ENCODE results near the gene DENND5A. TPM values are rescaled to one million over a fixed set of nuclear protein-coding genes. Genes with fewer than 3 reads are reported as not detected.
"Not testable (repeated sequence)": the region's sequence is repeated elsewhere in the genome, so short reads cannot be mapped to it uniquely, and the experiment has no call there.

DENND5A gene
- total RNA-seq, 4 donors from 2014 or later, result 103 to 135 (median 108) TPM

DNA sequence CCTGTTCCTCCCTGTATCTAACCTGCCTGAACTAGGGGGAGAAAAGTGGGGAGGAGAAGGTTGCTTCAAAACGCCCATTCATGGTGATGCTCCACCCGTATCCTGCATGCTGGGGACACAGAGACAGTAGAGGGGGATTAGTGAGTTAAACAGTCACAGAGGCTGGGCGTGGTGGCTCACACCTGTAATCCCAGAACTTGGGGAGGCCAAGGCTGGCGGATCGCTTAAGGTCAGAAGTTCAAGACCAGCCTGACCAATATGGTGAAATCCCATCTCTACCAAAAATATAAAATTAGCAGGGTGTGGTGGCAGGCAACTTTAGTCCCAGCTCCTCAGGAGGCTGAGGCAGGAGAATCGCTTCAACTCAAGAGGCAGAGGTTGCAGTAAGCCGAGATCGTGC, 1.8 kb upstream of the DENND5A start:
- intact Hi-C loops (cut with DNase I), result loop anchor here (5.0 to 10.0 kb wide), 3 partner anchors 45 to 118 kb away; partner anchors contain the start of genes IPO7 and TMEM41B
- no peak for DNase-seq (ENCODE audit: extremely low spot score)
- H3K36me3 ChIP-seq, result no peaks in the 10 kb centered on the region
- peaks cover 19 to 23% (median 21%) of the 10 kb centered on the region in 4 donors for H3K4me1 ChIP-seq
- no peak overlapping the region for H3K27ac ChIP-seq (replicated peaks in 1 of 4)
- no peaks in the 10 kb centered on the region for H3K9me3 ChIP-seq
- no peak for TF ChIP-seq POLR2A (IDR thresholded peaks at IDR 0.05; ENCODE audit: low read depth)
- H3K4me3 ChIP-seq, result no peak overlapping the region
- 95% methylated on average over 8 of the region's 8 CpGs for WGBS
- no peaks in the 10 kb centered on the region for H3K27me3 ChIP-seq

DNA sequence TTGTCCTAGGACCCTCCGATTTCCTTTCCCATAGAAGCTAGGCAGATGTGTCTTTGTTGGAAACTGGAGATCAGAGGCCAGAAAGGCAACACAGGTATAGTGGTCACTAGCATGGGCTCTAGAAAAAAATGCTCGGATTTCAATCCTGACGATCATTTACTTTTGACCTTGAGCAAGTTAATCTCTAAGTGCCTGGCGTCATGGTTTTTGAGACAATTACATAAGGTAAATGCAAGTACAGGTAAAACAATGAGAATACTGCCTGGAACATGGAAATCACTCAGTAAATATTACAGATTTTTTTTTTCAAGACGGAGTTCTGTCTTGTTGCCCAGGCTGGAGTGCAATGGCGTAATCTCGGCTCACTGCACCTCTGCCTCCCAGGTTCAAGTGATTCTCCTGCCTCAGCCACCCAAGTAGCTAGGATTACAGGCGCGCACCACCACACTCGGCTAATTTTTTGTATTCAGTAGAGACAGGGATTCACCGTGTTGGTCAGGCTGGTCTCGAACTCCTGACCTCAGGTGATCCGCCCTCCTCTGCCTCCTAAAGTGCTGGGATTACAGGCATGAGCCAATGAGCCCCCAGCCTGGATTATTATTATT, 1.1 kb upstream of the DENND5A start:
- Histone ChIP-seq H3K9me3 (no peaks in the 10 kb centered on the region), H3K4me1 (peaks cover 23 to 30% (median 26%) of the 10 kb centered on the region in 4 donors), H3K27ac (replicated peaks in 1 of 4) (peak overlapping the region in 3 of 4 donors; percentile 96 to 100 (median 99)), H3K36me3 (no peaks in the 10 kb centered on the region), H3K27me3 (no peaks in the 10 kb centered on the region), H3K4me3 (peak overlapping the region in 2 of 4 donors; percentile 84 to 94)
- intact Hi-C loops (cut with DNase I), result loop anchor here (5.0 to 10.0 kb wide), 3 partner anchors 46 to 119 kb away; partner anchors contain the start of genes IPO7 and TMEM41B
- WGBS, result 89% methylated on average over 13 of the region's 13 CpGs
- DNase-seq (ENCODE audit: extremely low spot score), result no peak
- TF ChIP-seq POLR2A (IDR thresholded peaks at IDR 0.05; ENCODE audit: low read depth) (no peak), EP300 (IDR thresholded peaks at IDR 0.05) (no peak), POLR2AphosphoS5 (IDR thresholded peaks at IDR 0.05) (no peak)
- TF ChIP-seq, protein P1, sequence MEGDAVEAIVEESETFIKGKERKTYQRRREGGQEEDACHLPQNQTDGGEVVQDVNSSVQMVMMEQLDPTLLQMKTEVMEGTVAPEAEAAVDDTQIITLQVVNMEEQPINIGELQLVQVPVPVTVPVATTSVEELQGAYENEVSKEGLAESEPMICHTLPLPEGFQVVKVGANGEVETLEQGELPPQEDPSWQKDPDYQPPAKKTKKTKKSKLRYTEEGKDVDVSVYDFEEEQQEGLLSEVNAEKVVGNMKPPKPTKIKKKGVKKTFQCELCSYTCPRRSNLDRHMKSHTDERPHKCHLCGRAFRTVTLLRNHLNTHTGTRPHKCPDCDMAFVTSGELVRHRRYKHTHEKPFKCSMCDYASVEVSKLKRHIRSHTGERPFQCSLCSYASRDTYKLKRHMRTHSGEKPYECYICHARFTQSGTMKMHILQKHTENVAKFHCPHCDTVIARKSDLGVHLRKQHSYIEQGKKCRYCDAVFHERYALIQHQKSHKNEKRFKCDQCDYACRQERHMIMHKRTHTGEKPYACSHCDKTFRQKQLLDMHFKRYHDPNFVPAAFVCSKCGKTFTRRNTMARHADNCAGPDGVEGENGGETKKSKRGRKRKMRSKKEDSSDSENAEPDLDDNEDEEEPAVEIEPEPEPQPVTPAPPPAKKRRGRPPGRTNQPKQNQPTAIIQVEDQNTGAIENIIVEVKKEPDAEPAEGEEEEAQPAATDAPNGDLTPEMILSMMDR (IDR thresholded peaks at IDR 0.05), result no peak

DNA sequence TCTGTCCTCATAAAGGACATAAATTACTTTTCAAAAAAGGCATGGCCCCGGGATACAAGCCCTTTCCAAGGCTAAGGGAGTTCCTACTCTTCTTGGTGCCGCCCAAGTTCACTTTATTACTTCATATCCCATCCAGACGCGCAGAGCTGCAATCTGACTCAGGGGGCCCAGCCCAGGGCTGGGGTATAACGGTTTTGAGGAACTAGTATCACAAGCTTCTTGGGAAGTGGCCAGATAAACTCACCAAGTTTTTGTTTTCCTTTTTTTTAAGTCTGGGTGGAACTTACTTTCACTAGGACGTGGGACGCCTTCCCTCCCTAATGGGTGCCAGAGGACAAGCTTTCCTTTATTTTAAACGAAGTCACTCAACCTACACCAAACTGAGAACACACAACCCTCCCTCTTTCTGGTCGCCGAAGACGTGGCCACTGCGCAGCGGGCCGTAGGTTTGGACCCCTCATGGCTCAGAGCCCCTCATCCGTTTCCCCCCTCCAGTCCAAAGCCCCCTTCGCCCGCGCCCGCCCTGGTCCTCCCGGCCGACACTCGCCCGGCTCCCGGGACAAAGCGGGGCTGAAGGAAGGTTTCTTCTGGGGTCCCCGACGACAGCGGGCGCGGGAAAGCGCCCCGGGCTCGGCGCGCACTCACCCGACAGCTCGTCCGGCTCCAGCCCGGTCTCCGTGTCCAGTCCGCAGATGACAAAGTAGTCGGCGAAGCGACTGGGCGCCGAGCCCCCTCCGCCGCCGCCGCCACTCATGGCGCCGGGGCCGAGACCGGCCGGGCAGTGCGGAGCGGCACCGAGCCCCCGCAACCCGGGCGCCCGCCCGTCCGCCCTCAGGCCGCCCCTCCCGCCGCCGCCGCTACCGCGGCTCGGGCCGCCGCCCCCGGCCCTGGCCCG, 587 bp downstream of the DENND5A start:
- no peaks in the 10 kb centered on the region for H3K36me3 ChIP-seq
- peak; percentile 92 for DNase-seq (ENCODE audit: extremely low spot score)
- peak overlapping the region; percentile 84 to 100 (median 89) for H3K4me3 ChIP-seq
- under 1% methylated on average over 25 of the region's 76 CpGs for WGBS
- H3K4me1 ChIP-seq, result peaks cover 38 to 47% (median 43%) of the 10 kb centered on the region in 4 donors
- H3K9me3 ChIP-seq, result no peaks in the 10 kb centered on the region
- TF ChIP-seq EP300 (IDR thresholded peaks at IDR 0.05) (no peak), POLR2AphosphoS5 (IDR thresholded peaks at IDR 0.05) (peak; percentile 69 to 72)
- H3K27ac ChIP-seq (replicated peaks in 1 of 4), result peak overlapping the region; percentile 96 to 100 (median 98)
- no peaks in the 10 kb centered on the region for H3K27me3 ChIP-seq
- intact Hi-C loops (cut with DNase I), result loop anchor here (5.0 to 10.0 kb wide), 4 partner anchors 48 to 198 kb away; partner anchors contain the start of genes IPO7, TMEM41B and ZNF143

DNA sequence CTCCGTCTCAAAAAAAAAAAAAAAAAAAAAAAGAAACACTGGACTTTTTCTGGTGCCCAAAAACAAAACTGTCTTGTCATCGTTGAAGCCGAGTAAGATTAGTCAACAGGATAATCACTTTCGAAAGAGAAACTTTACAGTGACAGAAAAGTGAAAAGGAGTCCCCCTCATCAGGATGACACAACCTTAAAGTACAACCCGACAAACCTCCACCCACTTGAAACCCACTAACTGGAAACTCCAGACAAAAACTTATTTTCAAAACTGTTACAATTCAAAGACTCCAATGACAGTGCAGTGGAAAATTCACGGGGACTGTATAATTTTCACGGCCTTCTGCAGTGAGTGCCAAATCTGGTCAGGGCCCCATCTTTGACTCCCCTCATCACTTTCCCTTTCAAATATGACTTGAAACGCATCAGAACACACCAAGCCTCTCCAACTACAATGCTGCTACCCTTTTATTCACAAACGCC, 1.3 kb downstream of the DENND5A start:
- 3% methylated on average over 8 of the region's 9 CpGs for WGBS
- TF ChIP-seq EP300 (IDR thresholded peaks at IDR 0.05), result no peak
- no peak for TF ChIP-seq POLR2A (IDR thresholded peaks at IDR 0.05; ENCODE audit: low read depth)
- TF ChIP-seq, protein P1 (IDR thresholded peaks at IDR 0.05), result no peak
- no peak for TF ChIP-seq POLR2AphosphoS5 (IDR thresholded peaks at IDR 0.05)
- intact Hi-C loops (cut with DNase I), result loop anchor here (5.0 to 10.0 kb wide), 2 partner anchors 121 to 198 kb away; partner anchors contain the start of genes IPO7 and ZNF143
- no peaks in the 10 kb centered on the region for H3K36me3 ChIP-seq
- peak overlapping the region; percentile 84 to 100 (median 89) for H3K4me3 ChIP-seq
- H3K27ac ChIP-seq (replicated peaks in 1 of 4), result peak overlapping the region; percentile 96 to 100 (median 98)
- H3K4me1 ChIP-seq, result peaks cover 39 to 49% (median 46%) of the 10 kb centered on the region in 4 donors
- no peak for DNase-seq (ENCODE audit: extremely low spot score)
- H3K27me3 ChIP-seq, result no peaks in the 10 kb centered on the region
- no peaks in the 10 kb centered on the region for H3K9me3 ChIP-seq

DNA sequence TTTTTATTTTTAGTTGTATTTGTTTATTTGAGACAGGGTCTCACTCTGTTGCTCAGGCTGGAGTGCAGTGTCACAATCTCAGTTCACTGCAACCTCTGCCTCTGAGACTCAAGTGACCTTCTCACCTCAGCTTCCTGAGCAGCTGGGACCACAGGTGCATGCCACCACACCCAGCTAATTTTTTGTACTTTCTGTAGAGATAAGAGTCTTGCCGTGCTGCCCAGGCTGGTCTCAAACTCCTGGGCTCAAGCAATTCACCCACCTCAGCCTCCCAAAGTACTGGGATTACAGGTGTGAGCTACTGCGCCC, 4.4 kb downstream of the DENND5A start:
- H3K4me1 ChIP-seq, result peaks cover 39 to 53% (median 45%) of the 10 kb centered on the region in 4 donors
- H3K9me3 ChIP-seq; DNase-seq (ENCODE audit: extremely low spot score); H3K27me3 ChIP-seq; H3K36me3 ChIP-seq; H3K4me3 ChIP-seq; H3K27ac ChIP-seq (replicated peaks in 1 of 4): not testable (repeated sequence)
- intact Hi-C loops (cut with DNase I), result loop anchor here (5.0 to 10.0 kb wide), 2 partner anchors 124 to 202 kb away; partner anchors contain the start of genes IPO7 and ZNF143
- WGBS, result 60% methylated on average over 2 of the region's 2 CpGs

Data from esophagus muscularis mucosa (tissue), 4 donors.